Measurements from ENCODE around the gene THSD7A.

THSD7A gene

DNA sequence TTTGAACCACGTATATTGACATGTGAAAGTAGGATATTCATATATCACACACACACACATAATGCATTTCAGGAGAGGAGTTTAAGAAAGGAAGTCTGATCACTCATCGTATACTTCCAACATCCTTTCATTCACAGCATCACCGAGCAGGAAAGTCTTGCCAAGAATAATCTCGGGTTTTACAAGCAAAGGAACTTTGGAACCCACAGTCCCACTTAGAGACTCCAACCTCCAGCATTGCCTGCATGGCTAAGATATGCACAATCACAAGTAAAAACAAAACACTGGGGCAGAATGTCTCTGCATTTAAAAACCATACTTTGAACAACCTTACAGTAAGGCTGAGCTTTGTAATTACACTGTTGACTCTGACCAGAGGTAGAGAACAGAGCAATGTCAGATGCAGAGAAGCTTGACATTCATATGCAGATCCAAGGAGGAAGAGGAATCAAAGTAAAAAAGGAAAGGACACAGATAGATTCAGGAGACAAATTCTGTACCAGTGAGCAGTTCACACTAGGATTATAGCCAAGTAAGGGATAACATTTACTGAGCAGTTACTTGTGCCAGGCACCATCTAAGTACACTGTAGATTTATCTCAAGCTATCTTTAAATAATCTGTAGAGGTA, 14.8 kb downstream of the THSD7A start:
- DNase-seq, result no peak

DNA sequence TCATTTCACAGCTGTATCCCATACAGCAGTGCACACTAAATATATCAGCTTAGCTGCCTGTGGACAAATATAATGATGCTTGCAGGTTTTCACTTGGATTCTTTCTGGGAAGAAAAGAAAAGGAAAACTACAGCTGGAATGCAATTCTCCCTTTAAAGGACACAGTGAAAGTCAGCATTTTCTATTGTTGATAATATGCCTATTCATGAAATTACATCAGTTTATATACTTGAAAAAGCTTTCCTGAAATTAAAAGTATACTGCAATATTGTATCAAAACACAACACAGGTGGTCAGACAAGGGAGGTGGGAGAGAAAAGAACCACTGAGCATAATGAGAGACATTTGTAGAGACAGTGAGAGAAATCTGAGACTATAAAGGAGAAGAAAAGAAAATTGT, 20.3 kb downstream of the THSD7A start:
- no peak for DNase-seq

DNA sequence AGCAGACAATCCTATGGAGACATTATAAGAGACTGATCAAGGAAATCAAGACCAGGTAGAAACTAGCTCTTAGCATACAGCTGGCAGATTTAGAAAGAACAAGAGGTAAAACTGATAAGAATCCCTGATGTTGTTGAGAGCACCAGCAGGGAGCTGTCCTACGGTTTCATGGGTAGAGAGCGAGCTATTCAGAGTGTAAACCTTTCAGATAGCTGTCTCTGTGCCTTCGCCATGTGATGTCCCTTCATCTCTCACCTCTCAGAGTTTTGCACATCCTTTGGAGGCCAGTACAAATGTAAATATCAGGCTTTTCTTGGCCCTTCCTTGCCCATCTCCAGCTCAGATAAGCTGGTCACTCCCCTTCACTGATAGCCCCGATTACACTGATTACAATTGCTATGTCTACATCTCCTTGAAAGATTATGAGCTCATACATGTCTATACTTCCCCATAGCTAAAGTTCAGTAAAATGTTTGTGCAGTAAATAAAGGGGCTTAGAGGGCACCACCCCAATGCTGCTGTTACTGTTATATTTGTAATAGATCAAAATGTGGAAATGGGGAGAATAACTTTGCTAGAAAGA, 21.9 kb downstream of the THSD7A start:
- DNase-seq, result no peak

DNA sequence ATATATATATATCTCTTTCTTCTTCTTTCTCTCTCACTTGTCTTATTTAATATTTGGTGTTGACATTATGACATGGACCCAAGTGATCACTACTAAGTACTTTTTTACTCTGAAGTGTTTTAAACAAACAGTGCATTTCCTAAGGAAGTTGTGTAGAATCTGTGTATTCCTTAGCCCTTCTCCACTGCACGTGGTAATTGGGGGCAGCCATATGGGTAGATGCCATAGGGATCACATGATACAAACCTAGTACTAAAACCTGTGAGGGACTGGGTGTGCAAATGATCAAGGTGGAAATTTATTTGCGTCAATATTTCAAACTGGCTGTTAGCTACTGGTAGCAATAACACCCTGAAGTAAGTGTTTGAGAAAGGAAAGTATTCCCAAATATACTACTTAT, 25.0 kb downstream of the THSD7A start:
- no peak for DNase-seq

DNA sequence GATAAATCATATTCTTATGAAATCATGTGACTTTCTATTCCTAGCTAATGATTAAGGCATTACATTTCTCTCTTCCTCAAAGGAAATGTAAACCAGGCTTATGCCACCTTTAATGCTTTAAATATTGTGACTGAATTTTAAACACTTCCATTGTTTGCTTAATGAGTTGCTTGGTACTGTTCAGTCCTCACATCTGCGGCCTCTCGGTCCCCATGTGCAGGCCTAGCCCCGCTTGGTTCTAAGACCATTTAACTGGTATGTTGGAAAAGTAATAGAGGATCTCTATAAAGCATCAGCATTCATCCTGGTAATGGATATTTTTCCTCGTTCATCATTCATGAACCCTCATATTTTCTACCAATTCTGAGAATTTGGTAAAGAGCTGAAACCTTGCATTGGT, 27.4 kb downstream of the THSD7A start:
- no peak for DNase-seq

DNA sequence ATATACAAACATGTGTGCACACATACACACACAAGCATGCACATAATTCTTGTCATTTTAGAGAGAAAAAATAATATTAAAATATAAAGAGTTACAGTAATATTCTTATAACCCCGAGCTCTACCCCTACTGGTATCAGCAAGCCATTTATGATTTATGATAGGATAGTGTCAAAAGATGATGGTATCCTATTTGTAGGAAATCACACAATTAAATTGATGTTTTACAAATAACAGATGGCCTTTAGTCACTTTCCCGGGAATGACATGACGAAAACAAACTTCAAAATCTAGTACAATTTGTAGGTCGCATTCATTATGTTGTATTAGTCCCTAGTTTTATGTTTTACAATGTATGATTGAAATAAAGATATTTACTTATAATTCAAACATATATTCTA, 36.8 kb downstream of the THSD7A start:
- no peak for DNase-seq

DNA sequence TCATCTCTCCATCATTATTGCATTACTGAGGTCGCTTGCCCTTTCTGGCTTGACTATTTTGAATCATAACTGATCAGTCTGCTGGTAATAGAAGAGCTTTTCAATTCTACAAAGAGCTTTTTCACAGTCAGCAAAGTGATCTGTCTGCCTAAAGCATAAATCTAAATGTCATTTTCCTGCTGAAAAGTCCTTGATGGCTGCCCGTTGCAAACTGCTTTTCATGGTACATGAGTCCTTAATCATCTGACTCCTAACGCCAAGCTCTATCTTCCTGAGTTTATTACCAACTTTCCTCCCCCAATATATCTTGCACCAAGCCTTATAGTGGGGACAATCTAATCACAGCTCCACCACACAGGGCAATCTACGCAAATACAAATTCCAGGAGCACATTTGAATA, 39.8 kb downstream of the THSD7A start:
- DNase-seq, result no peak

DNA sequence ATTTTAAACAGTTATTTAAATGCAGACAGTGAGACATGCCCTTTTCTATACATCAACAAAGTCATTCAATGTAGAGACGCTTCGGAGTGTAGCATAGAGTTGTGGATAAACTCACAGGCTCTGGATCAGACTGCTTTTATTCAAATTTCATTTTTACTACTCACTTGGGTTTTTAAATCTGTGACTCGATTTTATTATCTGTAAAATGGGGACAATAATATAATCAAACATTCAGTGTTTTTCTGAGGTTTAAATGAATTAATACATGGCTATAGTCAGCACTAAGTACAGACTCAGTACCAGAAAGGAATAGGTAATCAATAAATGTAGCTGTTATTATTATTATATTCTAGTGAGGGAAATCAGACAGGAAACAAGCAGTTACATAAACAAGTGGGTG, 43.4 kb downstream of the THSD7A start:
- no peak for DNase-seq

DNA sequence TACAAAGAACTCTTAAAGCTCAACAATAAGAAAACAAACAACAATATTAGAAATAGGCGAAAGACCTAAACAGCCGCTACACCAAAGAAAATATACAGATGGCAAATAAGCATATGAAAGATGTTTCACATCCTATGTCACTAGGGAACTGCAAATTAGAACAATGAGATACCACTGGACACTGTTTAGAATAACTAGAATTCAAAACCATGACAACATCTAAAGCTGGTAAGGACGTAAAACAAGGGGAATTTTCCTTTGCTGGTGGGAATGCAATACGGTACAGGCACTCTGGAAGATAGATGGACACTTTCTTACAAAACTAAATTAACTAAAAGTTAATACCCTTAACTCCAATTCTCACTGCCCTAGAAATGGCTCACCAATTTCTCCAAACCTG, 44.5 kb downstream of the THSD7A start:
- no peak for DNase-seq

DNA sequence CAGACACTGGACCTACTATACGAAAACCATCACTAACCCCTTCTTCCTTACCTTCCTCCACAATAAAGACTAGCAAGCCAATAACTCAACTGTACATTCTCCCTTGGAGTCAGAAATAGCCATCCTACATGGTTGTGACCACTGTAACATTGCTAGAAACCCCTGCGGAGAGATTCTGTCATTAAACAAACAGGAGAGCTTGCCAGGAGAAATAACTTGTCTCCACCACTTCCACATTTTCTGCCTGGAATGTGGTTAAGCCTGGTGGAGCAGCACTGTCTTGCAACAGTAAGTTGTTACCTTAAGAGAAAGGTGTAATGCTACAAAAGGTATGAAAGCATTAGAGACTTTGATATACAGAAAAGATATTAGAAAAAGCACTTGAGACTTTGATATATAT, 45.8 kb downstream of the THSD7A start:
- DNase-seq, result no peak

DNA sequence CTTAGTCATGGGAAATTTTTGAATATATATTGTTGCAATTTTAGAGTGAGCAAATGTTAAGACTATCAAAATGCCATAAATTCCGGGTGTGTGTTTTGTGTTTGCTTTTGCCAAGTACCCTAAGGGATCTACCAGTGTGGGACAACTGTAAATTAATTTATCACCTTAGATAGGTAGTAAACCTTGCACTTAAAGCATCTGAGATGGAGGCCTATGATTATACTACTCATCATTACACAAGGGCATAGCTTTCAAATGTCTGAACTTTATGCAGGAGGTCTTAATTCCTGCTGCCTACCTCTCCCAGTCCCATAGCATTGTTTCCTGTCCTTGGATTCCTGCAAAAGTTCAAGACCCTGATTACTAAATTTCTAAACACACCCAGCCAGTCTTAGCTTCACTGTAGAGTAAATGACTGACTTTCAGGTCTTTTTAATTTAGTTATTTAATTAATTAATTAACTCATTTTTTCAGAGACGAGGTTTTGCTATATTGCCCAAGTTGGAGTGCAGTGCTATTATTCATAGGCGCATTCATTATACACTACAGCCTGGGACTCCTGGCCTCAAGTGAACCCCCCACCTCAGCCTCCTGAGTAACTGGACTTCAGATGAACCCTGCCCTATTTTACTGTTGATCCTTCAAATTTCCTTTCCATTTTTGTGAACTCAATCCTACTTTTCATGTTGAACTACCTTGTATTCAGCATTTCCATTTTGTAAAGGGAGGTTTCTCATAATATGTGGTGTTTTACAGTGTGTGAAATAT, 47.0 kb downstream of the THSD7A start:
- no peak for DNase-seq

DNA sequence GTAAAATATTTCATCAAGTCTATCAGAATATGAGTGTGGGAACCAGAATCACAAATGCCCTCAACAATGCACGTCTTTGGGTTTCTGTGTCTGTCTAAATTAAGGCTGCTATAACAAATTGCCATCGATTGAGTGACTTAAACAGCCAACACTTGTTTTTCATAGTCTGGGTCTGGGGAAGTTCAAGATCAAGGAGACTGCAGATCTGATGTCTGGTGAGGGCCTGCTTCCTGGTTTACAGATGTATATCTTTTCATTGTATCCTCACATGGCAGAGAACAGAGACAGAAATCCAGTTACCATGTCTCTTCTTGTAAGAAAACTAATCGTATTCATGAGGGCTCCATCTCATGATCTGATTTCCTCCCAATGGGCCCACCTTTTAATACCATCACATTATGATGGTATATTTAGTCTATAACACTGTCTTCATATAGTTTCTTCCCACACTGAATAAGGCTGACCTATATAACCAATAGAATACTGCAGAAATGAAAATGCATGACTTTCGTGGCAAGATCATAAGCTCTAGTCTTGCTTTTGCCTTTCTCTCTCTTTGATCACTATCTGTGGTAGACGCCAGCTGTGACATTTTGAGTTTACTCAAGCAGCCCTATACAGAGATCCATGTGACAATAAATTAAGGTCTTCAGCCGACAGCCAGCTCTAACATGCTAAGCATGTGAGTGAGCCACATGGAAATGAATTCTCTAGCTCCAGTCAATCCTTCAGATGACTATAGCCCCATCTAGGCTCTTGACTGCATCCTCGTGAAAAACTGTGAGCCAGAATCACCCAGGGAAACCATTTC, 51.9 kb downstream of the THSD7A start:
- DNase-seq, result no peak

DNA sequence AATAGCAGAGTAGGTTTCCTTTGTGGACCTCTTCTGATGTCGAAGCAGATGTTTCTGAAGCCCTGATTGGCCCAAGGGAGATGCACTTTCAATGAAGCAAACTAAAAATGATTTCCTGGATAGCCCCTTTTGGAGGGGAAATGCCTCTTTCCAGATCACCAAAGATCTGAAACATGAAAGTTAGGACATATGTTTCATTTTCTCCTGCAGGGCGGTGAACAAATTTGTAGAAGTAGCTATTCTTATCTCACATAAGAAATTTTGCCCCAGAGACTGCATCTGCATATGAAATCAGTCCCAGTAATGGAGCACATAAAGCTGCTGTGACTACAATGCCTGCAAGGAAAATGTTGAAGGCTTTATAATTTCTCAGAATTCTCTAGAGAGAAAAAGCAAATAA, 56.0 kb downstream of the THSD7A start:
- DNase-seq, result no peak

DNA sequence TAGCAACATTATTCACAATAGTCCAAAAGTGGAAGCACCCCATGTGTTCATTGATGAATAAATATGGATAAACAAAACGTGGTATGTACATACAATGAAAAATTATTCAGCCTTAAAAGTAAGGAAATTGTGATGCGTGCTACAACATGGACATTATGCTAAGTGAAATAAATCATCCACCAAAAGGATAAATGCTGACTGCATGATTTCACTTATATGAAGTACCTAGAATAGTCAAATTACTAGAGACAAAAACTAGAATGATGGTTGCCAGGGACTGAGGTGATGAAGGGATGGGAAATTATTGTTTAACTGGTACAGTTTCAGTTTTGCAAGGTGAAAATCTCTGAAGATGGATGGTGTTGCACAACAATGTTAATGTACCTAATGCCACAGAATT, 56.6 kb downstream of the THSD7A start:
- no peak for DNase-seq

DNA sequence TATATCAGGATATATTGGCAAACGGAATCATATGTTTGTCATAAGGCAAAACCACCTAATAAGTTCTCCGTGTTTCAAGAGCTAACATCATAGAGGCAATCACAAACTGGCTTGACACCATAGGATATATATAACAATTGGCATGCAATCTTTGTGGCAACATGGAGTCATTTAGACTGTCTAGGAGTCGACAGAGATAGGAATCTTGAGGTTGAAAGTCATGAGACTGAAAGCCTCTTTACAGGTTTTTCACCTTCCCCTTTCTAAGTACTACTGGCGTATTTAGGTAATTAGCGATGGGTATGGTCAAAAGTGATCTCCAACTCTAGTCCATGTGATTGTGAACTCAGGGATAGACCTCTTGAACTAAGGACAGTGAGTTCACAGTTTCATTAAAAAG, 63.7 kb downstream of the THSD7A start:
- DNase-seq, result no peak

DNA sequence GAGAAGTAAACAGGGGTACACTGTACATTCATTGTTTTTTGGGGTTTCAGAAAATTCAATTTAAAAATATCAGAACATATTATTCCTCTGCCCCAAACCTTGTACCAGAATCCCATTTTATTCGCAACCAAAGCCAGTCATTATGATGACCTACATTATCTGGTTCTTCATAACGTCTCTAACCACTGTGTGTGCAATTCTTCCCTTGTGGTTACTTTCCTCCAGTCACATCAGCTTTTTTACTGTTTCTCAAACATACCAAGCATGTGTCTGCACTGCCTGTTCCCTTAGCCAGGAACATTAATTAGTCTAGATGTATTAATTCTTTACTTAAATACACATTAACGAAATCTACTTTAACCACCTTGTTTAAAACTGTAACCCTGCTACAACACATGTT, 64.8 kb downstream of the THSD7A start:
- DNase-seq, result no peak

DNA sequence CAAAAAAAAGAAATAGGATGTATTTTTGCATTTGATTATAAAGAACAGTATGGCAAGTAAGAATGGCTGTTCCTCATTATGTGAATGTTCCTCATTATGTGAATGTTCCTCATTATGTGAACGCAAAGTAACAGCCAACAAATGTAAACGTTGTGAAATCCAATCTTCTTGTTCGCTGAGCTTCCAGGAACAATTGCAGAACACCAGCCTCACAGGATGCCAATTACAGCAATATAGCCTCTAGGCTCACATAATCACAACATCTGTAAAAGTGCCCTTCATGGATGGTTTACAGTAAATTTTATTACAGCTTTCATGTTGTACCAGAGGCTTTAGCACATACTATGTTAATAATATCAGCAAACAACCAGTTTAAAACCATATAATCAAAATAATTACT, 71.6 kb downstream of the THSD7A start:
- no peak for DNase-seq

DNA sequence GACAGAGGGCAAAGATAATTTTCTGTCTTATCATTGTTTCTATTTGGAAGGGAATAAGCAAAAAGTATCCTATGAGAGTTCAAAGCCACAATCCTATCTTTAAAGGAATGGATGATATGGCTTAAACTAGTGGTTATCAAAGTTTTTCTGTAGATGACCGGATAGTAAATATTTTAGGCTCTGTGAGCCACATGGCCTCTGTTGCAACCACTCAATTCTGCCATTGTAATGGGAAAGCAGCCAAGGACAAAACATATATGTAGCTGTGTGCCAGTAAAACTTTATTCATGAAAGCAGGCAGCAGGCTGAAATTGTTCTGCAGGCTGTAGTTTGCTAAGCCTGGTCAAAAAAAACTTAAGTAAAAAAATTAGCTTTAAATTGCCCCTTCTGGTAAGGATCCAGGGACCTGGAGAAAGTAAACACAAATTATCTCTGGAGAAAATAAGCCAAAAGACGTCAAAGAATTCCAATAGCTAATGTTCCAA, 73.3 kb downstream of the THSD7A start:
- no peak for DNase-seq

DNA sequence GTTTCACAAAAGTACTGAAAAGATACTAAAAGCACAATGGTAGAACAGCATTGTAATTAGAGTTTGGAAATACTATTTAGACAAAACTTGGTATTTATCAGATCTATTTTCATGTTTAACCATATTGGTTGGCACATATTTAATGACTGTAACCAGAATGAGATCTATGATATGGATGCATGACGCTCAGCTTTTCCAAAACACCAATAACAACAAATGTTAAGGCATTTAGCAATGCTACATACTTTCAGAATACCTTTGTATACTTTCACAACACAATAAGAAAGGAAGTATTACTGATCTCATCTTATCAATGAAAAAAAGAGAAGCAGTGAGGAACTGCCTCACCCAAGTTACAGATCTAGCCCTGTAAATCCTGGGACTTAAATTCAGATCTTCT, 74.8 kb downstream of the THSD7A start:
- DNase-seq, result no peak

DNA sequence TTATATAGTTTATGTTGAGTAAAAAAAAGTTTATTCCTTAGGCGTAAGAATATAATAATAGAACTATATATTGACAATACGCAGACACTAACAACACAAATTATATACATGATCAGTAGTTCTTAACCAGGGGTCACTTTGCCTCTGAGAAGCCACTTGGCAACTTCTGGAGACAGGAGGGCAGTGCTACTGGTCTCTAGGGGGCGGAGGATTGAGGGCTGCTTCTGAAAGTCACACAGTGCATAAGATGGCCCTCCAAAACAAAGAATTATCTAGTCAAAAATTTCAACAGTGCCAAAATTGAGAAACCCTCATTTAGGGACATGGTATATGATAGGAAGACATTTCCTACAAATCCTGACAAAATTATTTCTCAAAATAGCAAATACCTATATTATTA, 77.1 kb downstream of the THSD7A start:
- DNase-seq, result no peak

DNA sequence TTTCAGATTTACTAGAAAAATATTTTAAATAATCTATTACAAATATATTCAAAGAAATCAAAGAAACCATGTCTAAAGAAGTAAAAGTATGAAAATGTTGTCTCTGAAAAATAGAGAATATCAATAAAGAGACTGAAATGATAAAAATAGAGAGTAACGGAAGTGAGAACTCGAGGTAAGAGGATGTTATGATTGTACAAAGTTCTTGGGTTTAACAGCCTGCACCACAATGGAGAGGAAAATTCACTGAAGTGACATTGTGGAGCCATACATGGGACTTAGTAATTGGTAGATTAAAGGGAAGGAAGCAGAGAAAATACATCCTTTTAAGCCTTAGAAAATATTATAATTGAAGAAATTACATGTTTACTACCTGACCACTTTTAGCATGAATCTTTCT, 77.9 kb downstream of the THSD7A start:
- DNase-seq, result no peak

DNA sequence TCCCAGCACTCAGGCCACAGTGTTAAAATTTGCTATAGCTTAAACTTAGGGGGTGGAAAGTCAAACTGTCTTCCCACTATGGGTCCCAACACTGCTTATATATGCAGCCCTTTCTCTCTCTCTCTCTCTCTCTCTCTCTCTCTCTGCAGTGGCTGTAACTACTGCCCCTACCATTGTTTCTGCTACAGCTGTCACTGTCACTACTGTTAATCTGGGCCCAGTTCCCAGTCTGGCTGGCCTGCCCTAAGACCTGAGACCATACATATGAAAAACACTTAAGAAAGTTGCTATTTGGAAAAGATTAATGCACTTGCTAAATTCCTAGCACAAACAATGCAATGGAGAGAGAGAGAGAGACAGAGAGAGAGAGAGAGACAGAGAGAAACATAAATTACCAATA, 78.6 kb downstream of the THSD7A start:
- DNase-seq, result no peak

DNA sequence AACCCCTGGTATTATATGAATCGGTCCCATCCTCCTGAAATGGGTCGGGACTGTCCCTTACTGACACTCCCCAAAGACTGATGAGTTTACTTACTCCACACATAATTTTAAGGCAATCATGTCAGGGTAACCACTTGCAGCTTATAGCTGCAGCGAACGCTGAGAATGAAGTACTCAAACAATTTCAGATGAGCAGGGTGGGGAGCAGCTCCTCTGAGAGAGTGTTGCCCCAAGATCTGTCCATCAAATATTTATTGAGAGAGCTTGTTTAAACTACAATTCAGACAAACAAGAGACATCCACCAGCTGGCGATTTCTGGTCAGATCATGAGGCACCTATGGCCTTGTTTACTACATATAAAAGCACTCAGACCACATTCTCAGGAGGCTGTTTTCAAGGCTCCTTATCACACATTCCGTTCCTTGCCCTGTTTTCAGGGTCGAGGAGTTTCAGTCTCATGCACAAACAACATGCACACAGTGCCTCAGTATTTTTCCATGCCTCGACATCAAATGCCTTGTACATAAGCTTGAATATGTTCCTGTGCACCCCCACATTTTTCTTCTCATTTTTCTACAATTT, 80.1 kb downstream of the THSD7A start:
- DNase-seq, result no peak
